Measurements from ENCODE around the gene CASP7. TPM values are rescaled to one million over a fixed set of nuclear protein-coding genes. Genes with fewer than 3 reads are reported as not detected.

CASP7 gene
- total RNA-seq, 1 experiment from 2014 or later, result 14.0 TPM

DNA sequence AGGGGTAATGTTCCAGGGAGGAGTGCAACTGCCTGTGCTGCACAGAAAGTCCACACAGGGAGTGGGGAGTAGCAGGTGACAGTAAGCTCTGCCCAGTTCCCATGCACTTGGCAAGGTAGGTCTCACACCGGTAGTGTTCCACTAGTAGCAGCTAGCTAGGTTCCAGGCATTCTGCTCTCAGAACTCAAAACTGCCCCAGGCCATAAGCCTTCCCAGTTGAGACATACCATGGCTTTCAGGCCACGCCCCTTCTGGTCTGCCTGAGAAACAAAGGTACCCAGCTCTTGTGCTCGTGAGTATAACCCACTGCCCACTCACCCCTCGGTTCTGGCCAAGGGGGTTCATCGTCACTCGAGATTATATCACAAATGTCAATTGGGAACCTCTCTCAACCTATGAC is 12.6 kb downstream of the CASP7 start:
- no peaks in the 10 kb centered on the region for H4K20me1 ChIP-seq (ENCODE audit: insufficient read depth)
- intact Hi-C loops (cut with micrococcal nuclease; ENCODE audit: unreplicated experiment), result no loop called here
- no peaks in the 10 kb centered on the region for H3K9me3 ChIP-seq (ENCODE audit: insufficient read depth, low read depth)
- no peak overlapping the region for H3K4me2 ChIP-seq
- TF ChIP-seq EZH2 (IDR thresholded peaks at IDR 0.05; ENCODE audit: low read depth), result no peak
- TF ChIP-seq, protein P1, sequence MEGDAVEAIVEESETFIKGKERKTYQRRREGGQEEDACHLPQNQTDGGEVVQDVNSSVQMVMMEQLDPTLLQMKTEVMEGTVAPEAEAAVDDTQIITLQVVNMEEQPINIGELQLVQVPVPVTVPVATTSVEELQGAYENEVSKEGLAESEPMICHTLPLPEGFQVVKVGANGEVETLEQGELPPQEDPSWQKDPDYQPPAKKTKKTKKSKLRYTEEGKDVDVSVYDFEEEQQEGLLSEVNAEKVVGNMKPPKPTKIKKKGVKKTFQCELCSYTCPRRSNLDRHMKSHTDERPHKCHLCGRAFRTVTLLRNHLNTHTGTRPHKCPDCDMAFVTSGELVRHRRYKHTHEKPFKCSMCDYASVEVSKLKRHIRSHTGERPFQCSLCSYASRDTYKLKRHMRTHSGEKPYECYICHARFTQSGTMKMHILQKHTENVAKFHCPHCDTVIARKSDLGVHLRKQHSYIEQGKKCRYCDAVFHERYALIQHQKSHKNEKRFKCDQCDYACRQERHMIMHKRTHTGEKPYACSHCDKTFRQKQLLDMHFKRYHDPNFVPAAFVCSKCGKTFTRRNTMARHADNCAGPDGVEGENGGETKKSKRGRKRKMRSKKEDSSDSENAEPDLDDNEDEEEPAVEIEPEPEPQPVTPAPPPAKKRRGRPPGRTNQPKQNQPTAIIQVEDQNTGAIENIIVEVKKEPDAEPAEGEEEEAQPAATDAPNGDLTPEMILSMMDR (conservative IDR thresholded peaks at IDR 0.05), result no peak
- H3K9me2 ChIP-seq (ENCODE audit: insufficient read depth), result no peaks in the 10 kb centered on the region
- no peaks in the 10 kb centered on the region for H3F3A ChIP-seq (ENCODE audit: insufficient read depth, low read depth)
- H3K4me1 ChIP-seq (replicated peaks; ENCODE audit: insufficient read depth), result no peaks in the 10 kb centered on the region
- H3K36me3 ChIP-seq (ENCODE audit: low read depth), result no peaks in the 10 kb centered on the region
- POLR2A ChIA-PET (ENCODE audit: unreplicated experiment), result no interaction called here
- CTCF ChIA-PET, result no interaction called here
- no peak for DNase-seq
- no peak overlapping the region for H3K4me3 ChIP-seq
- H3K27ac ChIP-seq, result no peak overlapping the region
- BruUV-seq (replicated peaks), result no TSS peak
- H2AFZ ChIP-seq, result no peak overlapping the region
- no peaks in the 10 kb centered on the region for H3K79me2 ChIP-seq (ENCODE audit: low read depth)
- H3K27me3 ChIP-seq (ENCODE audit: insufficient read depth, low read depth), result no peaks in the 10 kb centered on the region

DNA sequence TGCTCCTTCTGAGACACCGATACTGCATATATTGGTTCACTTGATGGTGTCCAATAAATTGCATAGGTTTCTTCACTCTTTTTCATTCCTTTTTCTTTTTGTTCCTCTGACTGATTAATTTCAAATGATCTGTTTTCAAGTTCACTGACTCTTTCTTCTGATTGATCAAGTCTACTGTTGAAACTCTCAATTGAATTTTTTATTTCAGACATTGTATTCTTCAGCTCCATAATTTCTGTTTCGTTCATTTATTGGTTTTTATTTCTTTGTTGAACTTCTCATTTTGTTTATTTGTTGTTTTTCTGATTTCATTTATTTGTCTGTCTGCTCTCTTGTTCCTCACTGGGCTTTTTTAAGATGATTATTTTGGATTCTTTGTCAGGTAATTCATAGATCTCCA is 13.6 kb downstream of the CASP7 start:
- H3K9me3 ChIP-seq (ENCODE audit: insufficient read depth, low read depth), result no peaks in the 10 kb centered on the region
- no peak overlapping the region for H3K4me3 ChIP-seq
- ChIA-PET CTCF (no interaction called here), POLR2A (ENCODE audit: unreplicated experiment) (no interaction called here)
- DNase-seq, result no peak
- no peaks in the 10 kb centered on the region for H3K9me2 ChIP-seq (ENCODE audit: insufficient read depth)
- no peaks in the 10 kb centered on the region for H3K27me3 ChIP-seq (ENCODE audit: insufficient read depth, low read depth)
- no peak overlapping the region for H3K27ac ChIP-seq
- H4K20me1 ChIP-seq (ENCODE audit: insufficient read depth), result no peaks in the 10 kb centered on the region
- H3K79me2 ChIP-seq (ENCODE audit: low read depth), result no peaks in the 10 kb centered on the region
- H3K4me2 ChIP-seq, result no peak overlapping the region
- no TSS peak for BruUV-seq (replicated peaks)
- no peak overlapping the region for H2AFZ ChIP-seq
- TF ChIP-seq, protein P1 (conservative IDR thresholded peaks at IDR 0.05), result no peak
- no peak for TF ChIP-seq EZH2 (IDR thresholded peaks at IDR 0.05; ENCODE audit: low read depth)
- H3K36me3 ChIP-seq (ENCODE audit: low read depth), result no peaks in the 10 kb centered on the region
- H3K4me1 ChIP-seq (replicated peaks; ENCODE audit: insufficient read depth), result no peaks in the 10 kb centered on the region
- intact Hi-C loops (cut with micrococcal nuclease; ENCODE audit: unreplicated experiment), result no loop called here
- H3F3A ChIP-seq (ENCODE audit: insufficient read depth, low read depth), result no peaks in the 10 kb centered on the region

DNA sequence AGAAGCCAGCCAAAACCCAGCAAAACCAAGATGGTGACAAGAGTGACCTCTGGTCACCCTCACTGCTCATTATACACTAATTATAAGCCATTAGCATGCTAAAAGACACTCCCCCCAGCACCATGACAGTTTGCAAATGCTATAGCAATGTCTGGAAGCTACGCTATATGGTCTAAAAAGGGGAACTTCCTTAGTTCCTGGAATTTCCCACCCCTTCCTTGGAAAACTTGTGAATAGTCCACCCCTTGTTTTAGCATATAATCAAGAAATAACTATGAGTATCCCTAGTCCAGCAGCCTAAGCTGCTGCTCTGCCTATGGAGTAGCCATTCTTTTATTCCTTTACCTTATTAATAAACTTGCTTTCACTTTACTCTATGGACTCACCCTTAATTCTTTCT is 16.0 kb downstream of the CASP7 start:
- H3K9me3 ChIP-seq (ENCODE audit: insufficient read depth, low read depth), result no peaks in the 10 kb centered on the region
- intact Hi-C loops (cut with micrococcal nuclease; ENCODE audit: unreplicated experiment), result no loop called here
- ChIA-PET CTCF (no interaction called here), POLR2A (ENCODE audit: unreplicated experiment) (no interaction called here)
- no peak overlapping the region for H3K4me2 ChIP-seq
- no TSS peak for BruUV-seq (replicated peaks)
- no peak overlapping the region for H3K4me3 ChIP-seq
- H2AFZ ChIP-seq, result no peak overlapping the region
- H3K27ac ChIP-seq, result no peak overlapping the region
- H3K36me3 ChIP-seq (ENCODE audit: low read depth), result no peaks in the 10 kb centered on the region
- DNase-seq, result no peak
- TF ChIP-seq, protein P1 (conservative IDR thresholded peaks at IDR 0.05), result no peak
- TF ChIP-seq EZH2 (IDR thresholded peaks at IDR 0.05; ENCODE audit: low read depth), result no peak
- H3K27me3 ChIP-seq (ENCODE audit: insufficient read depth, low read depth), result no peaks in the 10 kb centered on the region
- no peaks in the 10 kb centered on the region for H3K79me2 ChIP-seq (ENCODE audit: low read depth)
- no peaks in the 10 kb centered on the region for H3K9me2 ChIP-seq (ENCODE audit: insufficient read depth)
- H3F3A ChIP-seq (ENCODE audit: insufficient read depth, low read depth), result no peaks in the 10 kb centered on the region
- H4K20me1 ChIP-seq (ENCODE audit: insufficient read depth), result no peaks in the 10 kb centered on the region
- no peaks in the 10 kb centered on the region for H3K4me1 ChIP-seq (replicated peaks; ENCODE audit: insufficient read depth)
